ENCODE measurements around the gene IL12RB1. TPM values are rescaled to one million over a fixed set of nuclear protein-coding genes. Genes with fewer than 3 reads are reported as not detected.
A peak's percentile ranks its signal among the peaks of the same experiment; 100 is the strongest.

IL12RB1 gene
- total and polyA plus RNA-seq, 2 of the 8 experiments (the other 6 are each of a cell fraction or from before 2014, with no cell fraction given), result 0.03 TPM; not detected in 1

- Histone ChIP-seq H2AK5ac (ENCODE audit: low read depth, low read length) (no peak overlapping the region), H4K20me1 (replicated peaks in 1 of 2; ENCODE audit: control insufficient read depth in 1 of 2, insufficient read depth in 2 of 2, low read length in 2 of 2) (no peaks in the 10 kb centered on the region), H4K91ac (replicated peaks; ENCODE audit: insufficient read length, low read length) (no peak overlapping the region), H3K4me3 (ENCODE audit: extremely low read depth in 1 of 4, insufficient read depth in 2 of 4, low read depth in 3 of 4, low read length in 4 of 4) (no peak overlapping the region), H2BK12ac (ENCODE audit: low read depth, low read length) (no peak overlapping the region), H2BK120ac (replicated peaks; ENCODE audit: low read depth, low read length) (no peak overlapping the region), H2BK15ac (ENCODE audit: low read length) (no peak overlapping the region), H3K56ac (replicated peaks; ENCODE audit: insufficient read length, low read depth, low read length) (no peak overlapping the region), H2BK20ac (ENCODE audit: low read length) (no peak overlapping the region), H3K4ac (replicated peaks; ENCODE audit: insufficient read length, low read depth, low read length) (no peak overlapping the region), H3K23ac (ENCODE audit: insufficient read length) (no peak overlapping the region), H3K79me2 (ENCODE audit: control insufficient read depth in 1 of 2, insufficient read depth in 2 of 2, low read length in 2 of 2) (no peaks in the 10 kb centered on the region), H4K8ac (ENCODE audit: extremely low read depth, insufficient read depth, low read length) (no peak overlapping the region), H2AFZ (ENCODE audit: low read length) (no peak overlapping the region), H3K4me1 (replicated peaks in 1 of 4; ENCODE audit: control insufficient read depth in 3 of 4, insufficient read depth in 4 of 4, low read length in 3 of 4) (no peaks in the 10 kb centered on the region), H3K4me2 (ENCODE audit: insufficient read depth in 1 of 2, low read depth in 2 of 2, low read length in 2 of 2) (no peak overlapping the region), H3K23me2 (ENCODE audit: low read depth, low read length) (no peaks in the 10 kb centered on the region), H3K18ac (ENCODE audit: extremely low read depth, low read length) (no peak overlapping the region), H3K9me3 (ENCODE audit: insufficient read depth in 2 of 2, low read depth in 1 of 2, low read length in 1 of 2) (no peaks in the 10 kb centered on the region), H3K14ac (ENCODE audit: insufficient read length) (no peak overlapping the region), H3K27me3 (replicated peaks in 1 of 4; ENCODE audit: control insufficient read depth in 3 of 4, extremely low read depth in 1 of 4, insufficient read depth in 3 of 4, low read length in 3 of 4) (no peaks in the 10 kb centered on the region), H4K5ac (ENCODE audit: insufficient read length, low read depth, low read length) (no peak overlapping the region), H2BK5ac (ENCODE audit: low read depth, low read length) (no peak overlapping the region), H3K36me3 (ENCODE audit: control insufficient read depth in 2 of 4, insufficient read depth in 4 of 4, low read length in 3 of 4) (no peaks in the 10 kb centered on the region), H3K79me1 (ENCODE audit: low read depth, low read length) (no peaks in the 10 kb centered on the region), H3K27ac (ENCODE audit: low read depth, low read length) (no peak overlapping the region), H3K9ac (replicated peaks in 1 of 4; ENCODE audit: extremely low read depth in 1 of 4, low read depth in 3 of 4, low read length in 3 of 4) (no peak overlapping the region)
- ChIA-PET POLR2A (ENCODE audit: partially characterized antibody) (no interaction called here), CTCF (ENCODE audit: partially characterized antibody) (interaction anchor here (0.9 to 1.6 kb wide), 8 partner anchors 9 to 205 kb away, joined by 3 to 5 read pairs (median 3); no protein-coding TSS in a partner anchor)
- FAIRE-seq (no peak), DNase-seq (ENCODE audit: low read depth in 1 of 2, low spot score in 2 of 2) (no peak)
- TF ChIP-seq KDM1A (IDR thresholded peaks at IDR 0.05; ENCODE audit: borderline replicate concordance, low read length), result no peak
- TF ChIP-seq NRF1 (IDR thresholded peaks at IDR 0.05; ENCODE audit: low read depth, low read length), result no peak
- TF ChIP-seq RAD21 (IDR thresholded peaks at IDR 0.05 in 1 of 2, conservative IDR thresholded peaks at IDR 0.05 in 1 of 2; ENCODE audit: low read depth in 2 of 2, low read length in 2 of 2), result peak; percentile 31 to 53
- peak in 2 of 3 experiments; percentile 39 to 44; a peak in 2 of 4 replicates for TF ChIP-seq CTCF (IDR thresholded peaks at IDR 0.05; ENCODE audit: control extremely low read depth in 1 of 3, insufficient read depth in 1 of 3, low read depth in 1 of 3, low read length in 3 of 3)
- 88% methylated on average over 9 of the region's 9 CpGs; no CpG with 5 or more reads in 1 of the 2 experiments for WGBS, 2 experiments (ENCODE audit: extremely low coverage in 1 of 2, insufficient coverage in 1 of 2, insufficient read length in 1 of 2, insufficient replicate concordance in 2 of 2, low coverage in 1 of 2, low lambda C conversion rate in 2 of 2, missing lambda C conversion rate in 1 of 2)
Measured at GRCh38 chr19:18074192-18074591, 12.5 kb downstream of the IL12RB1 start.
